Loucy (cell line): Measurements from ENCODE around the gene KLHDC8B.

ENCODE experiments used
- H2AFZ ChIP-seq: fragments of 200-600 bp; sonication (generic); 2 replicates; pipeline ENCODE4 v1.6.0; 2016; ENCODE audit warnings: antibody characterized with exemption, mild to moderate bottlenecking, low read length, moderate library complexity
- H3F3A ChIP-seq: fragments of 200-600 bp; 2 replicates; pipeline ENCODE4 v1.6.0; 2016; ENCODE audit warnings: antibody characterized with exemption, low read depth, mild to moderate bottlenecking
- H3K27me3 ChIP-seq: fragments of 200-600 bp; sonication (generic); 2 replicates; pipeline ENCODE4 v1.6.1; 2014; ENCODE audit warnings: low read length, mild to moderate bottlenecking; ENCODE audit not compliant: insufficient read depth, poor library complexity, severe bottlenecking
- H3K36me3 ChIP-seq: fragments of 200-600 bp; sonication (generic); 2 replicates; pipeline ENCODE4 v1.6.1; 2016; ENCODE audit warnings: low read length; ENCODE audit not compliant: insufficient read depth
- H3K4me1 ChIP-seq: fragments of 200-600 bp; sonication (generic); 2 replicates; pipeline ENCODE4 v1.5.1; 2014; ENCODE audit warnings: low read length, mild to moderate bottlenecking; ENCODE audit not compliant: insufficient read depth, poor library complexity, severe bottlenecking
- H3K4me2 ChIP-seq: fragments of 200-600 bp; sonication (generic); 2 replicates; pipeline ENCODE4 v1.6.0; 2014; ENCODE audit warnings: antibody characterized with exemption, low read length, low read depth, mild to moderate bottlenecking; ENCODE audit not compliant: poor library complexity, severe bottlenecking
- H3K4me3 ChIP-seq: fragments of 200-600 bp; sonication (generic); 2 replicates; pipeline ENCODE4 v1.5.1; 2014; ENCODE audit warnings: low read length, mild to moderate bottlenecking, mixed read lengths; ENCODE audit not compliant: poor library complexity, severe bottlenecking
- H3K79me2 ChIP-seq: fragments of 200-600 bp; sonication (generic); 2 replicates; pipeline ENCODE4 v1.6.1; 2014; ENCODE audit warnings: low read length; ENCODE audit not compliant: insufficient read depth
- H3K9ac ChIP-seq: fragments of 200-600 bp; sonication (generic); 2 replicates; pipeline ENCODE4 v1.6.0; 2014; ENCODE audit warnings: mild to moderate bottlenecking, low read depth, low read length, moderate library complexity; ENCODE audit not compliant: poor library complexity, severe bottlenecking
- H3K9me2 ChIP-seq: fragments of 200-600 bp; sonication (generic); replicated peaks from 2 replicates; pipeline ENCODE4 v1.6.1; 2016; ENCODE audit warnings: low read depth, low read length, mixed read lengths
- H3K9me3 ChIP-seq: fragments of 200-600 bp; sonication (generic); 2 replicates; pipeline ENCODE4 v1.6.1; 2014; ENCODE audit warnings: mild to moderate bottlenecking, antibody characterized with exemption, low read length, low read depth; ENCODE audit not compliant: insufficient read depth
- H4K20me1 ChIP-seq: fragments of 200-600 bp; sonication (generic); 2 replicates; pipeline ENCODE4 v1.6.0; 2014; ENCODE audit warnings: antibody characterized with exemption, low read length, mild to moderate bottlenecking; ENCODE audit not compliant: insufficient read depth, poor library complexity, severe bottlenecking
- CTCF ChIP-seq: fragments of 200-600 bp; sonication (generic); conservative IDR thresholded peaks from 2 replicates; pipeline ENCODE4 v1.5.1; 2014; ENCODE audit warnings: mild to moderate bottlenecking, antibody characterized with exemption, low read length
- EZH2phosphoT487 ChIP-seq: fragments of 200-600 bp; IDR thresholded peaks from 2 replicates; pipeline ENCODE4 v1.6.1; 2018; ENCODE audit warnings: antibody characterized with exemption, mild to moderate bottlenecking, moderate library complexity, borderline replicate concordance

The KLHDC8B gene

DNA sequence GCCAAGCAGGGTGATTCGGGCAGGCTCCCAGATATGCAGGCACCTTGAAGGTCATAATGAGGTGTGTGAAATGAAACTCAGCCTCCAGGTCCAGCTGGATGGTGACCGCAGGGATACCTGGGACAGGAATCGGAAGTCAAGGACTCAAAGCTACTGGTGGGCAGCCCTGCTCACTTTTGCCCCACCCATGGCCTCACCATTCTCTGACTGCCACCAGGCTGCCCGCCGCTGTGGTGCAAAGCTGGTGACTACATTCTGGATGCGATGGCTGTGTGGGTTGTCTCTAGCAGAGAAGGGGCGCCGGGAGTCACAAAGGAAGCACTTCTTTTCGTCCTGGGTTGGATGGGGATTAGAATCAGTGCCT lies 39.3 kb upstream of the KLHDC8B start:
- no peaks in the 10 kb centered on the region for H3K9me2 ChIP-seq
- no peak overlapping the region for H3K4me3 ChIP-seq
- H3K27me3 ChIP-seq: no peaks in the 10 kb centered on the region
- H3K9ac ChIP-seq: no peak overlapping the region
- H3K79me2 ChIP-seq: no peaks in the 10 kb centered on the region
- H3F3A ChIP-seq: no peaks in the 10 kb centered on the region
- no peak overlapping the region for H2AFZ ChIP-seq
- H3K9me3 ChIP-seq: no peaks in the 10 kb centered on the region
- no peaks in the 10 kb centered on the region for H3K4me1 ChIP-seq
- H4K20me1 ChIP-seq: no peaks in the 10 kb centered on the region
- H3K4me2 ChIP-seq: no peak overlapping the region
- no peaks in the 10 kb centered on the region for H3K36me3 ChIP-seq
- TF ChIP-seq EZH2phosphoT487 (no peak), CTCF (no peak)

DNA sequence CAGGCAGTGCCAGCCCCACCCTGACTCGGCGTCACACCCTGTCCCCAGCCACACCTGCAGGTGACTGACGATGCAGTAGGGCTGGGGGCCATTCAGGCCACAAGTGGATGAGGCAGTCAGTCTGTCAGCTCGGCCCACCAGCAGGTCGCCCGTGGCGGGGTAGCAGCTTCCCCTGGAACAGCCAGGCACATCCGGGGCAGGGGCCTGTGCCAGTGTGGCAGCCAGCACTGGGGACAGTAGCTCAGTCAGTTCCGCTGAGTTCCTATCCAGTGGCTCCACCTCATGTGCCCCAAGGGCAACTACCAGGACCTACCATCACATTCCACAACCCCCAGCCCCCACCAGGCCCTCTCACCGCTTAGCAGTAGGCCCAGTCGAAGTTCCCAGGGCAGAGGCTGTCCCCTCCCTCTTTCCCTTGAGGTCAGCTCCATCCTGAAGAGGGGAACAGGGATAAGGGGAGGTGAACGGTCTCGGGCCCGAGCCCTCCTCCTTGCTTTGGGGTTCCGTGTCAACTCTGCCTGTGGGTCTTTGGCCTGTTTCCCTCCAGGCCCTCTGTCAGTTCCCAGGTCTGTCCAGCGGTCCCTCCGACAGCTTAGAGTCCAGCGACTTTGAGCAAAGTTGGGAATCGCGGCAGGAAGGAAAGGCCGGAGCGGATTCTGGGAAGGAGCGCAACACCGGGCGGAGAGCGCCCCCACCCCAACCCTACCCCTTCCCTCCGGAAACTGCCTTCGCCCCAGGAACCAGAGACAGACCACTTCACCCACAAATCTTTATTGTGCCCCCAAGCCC lies 38.8 kb upstream of the KLHDC8B start, which contains the start of gene LAMB2:
TSS of gene LAMB2 (minus strand) at position 614 of the 789 bp plus-strand sequence. CDS start at position 431, 183 bp downstream.
- no peak within 1 kb of the TSS for H3K9ac ChIP-seq

DNA sequence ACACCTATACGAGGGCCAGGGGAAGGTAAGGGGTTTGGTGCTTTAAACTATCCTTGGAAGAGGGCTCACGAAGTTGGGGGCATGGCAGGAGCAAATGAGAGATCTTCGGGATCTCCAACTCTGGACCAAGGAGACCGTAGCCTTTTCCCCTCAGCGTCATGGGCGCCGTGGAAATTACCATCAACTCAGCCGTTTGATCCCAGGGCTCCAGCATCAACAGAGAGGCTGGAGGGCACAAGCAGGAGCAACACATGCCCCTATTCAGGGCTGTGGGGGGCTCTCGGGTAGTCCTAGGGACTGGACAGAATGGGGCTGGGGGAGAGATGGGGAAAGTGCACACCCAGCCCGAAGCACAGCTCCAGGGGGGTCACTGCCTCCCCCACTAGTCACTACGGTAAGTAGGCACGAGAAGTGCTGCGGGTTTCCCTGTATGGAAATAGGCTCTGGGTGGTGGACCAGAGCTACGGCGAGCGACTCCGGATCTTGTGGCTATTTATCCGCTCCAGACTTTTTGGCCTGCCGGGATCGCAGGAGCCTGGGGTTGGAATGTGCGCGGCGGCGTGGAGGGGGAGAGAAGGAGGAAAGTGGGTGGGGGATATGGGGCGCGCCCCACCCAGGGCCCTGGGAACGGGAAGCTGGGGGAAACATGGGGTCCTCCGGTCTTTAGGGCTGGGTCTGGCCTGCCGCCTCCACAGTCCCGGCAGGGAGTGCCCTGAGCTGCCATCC lies 38.0 kb upstream of the KLHDC8B start:
- H3K9me3 ChIP-seq: no peaks in the 10 kb centered on the region
- no peaks in the 10 kb centered on the region for H3F3A ChIP-seq
- no peaks in the 10 kb centered on the region for H3K4me1 ChIP-seq
- no peak overlapping the region for H3K4me3 ChIP-seq
- H3K4me2 ChIP-seq: no peak overlapping the region
- TF ChIP-seq EZH2phosphoT487 (no peak), CTCF (no peak)
- no peaks in the 10 kb centered on the region for H3K79me2 ChIP-seq
- no peak overlapping the region for H3K9ac ChIP-seq
- no peaks in the 10 kb centered on the region for H4K20me1 ChIP-seq
- H2AFZ ChIP-seq: no peak overlapping the region
- H3K9me2 ChIP-seq: no peaks in the 10 kb centered on the region
- no peaks in the 10 kb centered on the region for H3K27me3 ChIP-seq
- H3K36me3 ChIP-seq: no peaks in the 10 kb centered on the region

More for the DNA sequence above, 38.8 kb upstream of the KLHDC8B start, which contains the start of gene LAMB2:
- H3K27me3 ChIP-seq: no peaks in the 10 kb centered on the region
- no peak within 1 kb of the TSS for H3K4me3 ChIP-seq
- no peaks in the 10 kb centered on the region for H3K79me2 ChIP-seq
- no peaks in the 10 kb centered on the region for H3K9me2 ChIP-seq
- H3K36me3 ChIP-seq: no peaks in the 10 kb centered on the region
- no peaks in the 10 kb centered on the region for H4K20me1 ChIP-seq
- no peaks in the 10 kb centered on the region for H3K9me3 ChIP-seq
- H3K4me2 ChIP-seq: no peak within 1 kb of the TSS
- H2AFZ ChIP-seq: no peak within 1 kb of the TSS
- no peaks in the 10 kb centered on the region for H3K4me1 ChIP-seq
- H3F3A ChIP-seq: no peaks in the 10 kb centered on the region
- TF ChIP-seq EZH2phosphoT487: no peak
- TF ChIP-seq CTCF: no peak
